ENCODE data around the gene PRM2. TPM values are rescaled to one million over a fixed set of nuclear protein-coding genes. Genes with fewer than 3 reads are reported as not detected.

Gene PRM2
- total RNA-seq, 1 experiment from 2014 or later = not detected

DNA sequence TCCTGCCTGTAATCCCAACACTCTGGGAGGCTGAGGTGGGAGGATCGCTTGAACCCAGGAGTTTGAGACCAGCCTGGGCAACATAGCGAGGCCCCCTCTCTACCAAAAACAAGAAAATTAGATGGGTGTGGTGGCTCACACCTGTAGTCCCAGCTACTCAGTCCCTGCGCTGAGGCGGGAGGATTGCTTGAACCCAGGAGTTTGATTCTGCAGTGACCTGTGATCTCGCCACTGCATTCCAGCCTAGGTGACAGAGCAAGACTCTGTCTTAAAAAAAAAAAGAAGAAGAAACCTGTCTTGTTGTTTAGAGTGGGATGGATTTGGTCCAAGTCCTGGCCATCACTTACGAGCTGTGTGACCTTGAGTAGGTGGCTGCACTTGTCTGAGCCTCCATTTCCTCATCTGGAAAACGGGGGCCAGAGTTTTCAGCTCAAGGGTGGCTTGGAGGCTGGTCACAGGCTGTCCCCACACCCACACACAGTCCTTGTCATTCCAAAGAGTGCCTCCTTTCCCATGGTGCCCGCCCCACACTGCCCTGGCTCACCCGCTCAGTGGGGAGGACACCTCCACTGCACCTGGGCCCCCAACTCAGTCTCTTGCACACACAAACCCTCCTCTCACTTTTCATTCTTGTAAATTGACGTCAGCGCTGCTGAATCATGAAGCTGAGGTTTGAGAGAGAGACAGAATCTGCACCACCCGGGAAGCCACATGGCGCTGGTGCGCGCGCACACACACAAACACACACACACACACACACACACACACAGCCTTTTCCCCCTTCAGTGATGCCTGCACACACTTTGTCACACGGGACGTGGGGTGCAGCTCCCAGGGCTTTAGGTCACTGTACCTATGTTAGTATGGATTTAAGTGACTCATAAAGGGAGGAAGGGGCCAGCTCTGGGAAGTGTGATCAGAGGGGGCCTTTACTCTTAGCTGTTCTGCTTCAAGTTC is 24.5 kb downstream of the PRM2 start:
- Histone ChIP-seq H3T11ph (ENCODE audit: low read length) (no peak overlapping the region), H2BK5ac (ENCODE audit: insufficient read length, low read length) (no peak overlapping the region), H4K8ac (replicated peaks; ENCODE audit: insufficient read length, low read depth, low read length) (no peak overlapping the region), H3K9ac (ENCODE audit: extremely low read depth, insufficient read length, low read length) (no peak overlapping the region), H2BK15ac (ENCODE audit: low read depth, low read length) (no peak overlapping the region), H3K27me3 (ENCODE audit: insufficient read depth, low read length) (no peaks in the 10 kb centered on the region), H3K14ac (ENCODE audit: insufficient read depth, low read length) (no peak overlapping the region), H3K79me2 (ENCODE audit: insufficient read depth, low read length) (peaks cover 10% of the 10 kb centered on the region; the same call in 1 of the 2 replicates), H3K56ac (ENCODE audit: insufficient read length, low read depth, low read length) (no peak overlapping the region), H2AFZ (ENCODE audit: low read length) (no peak overlapping the region), H3K23ac (ENCODE audit: insufficient read length, low read depth, low read length) (no peak overlapping the region), H3K4ac (ENCODE audit: low read depth, low read length) (no peak overlapping the region), H2BK120ac (ENCODE audit: low read depth, low read length, poor library complexity, severe bottlenecking) (no peak overlapping the region), H4K20me1 (ENCODE audit: control insufficient read depth, insufficient read depth, insufficient read length) (peaks cover 6% of the 10 kb centered on the region), H2BK20ac (ENCODE audit: low read depth, low read length, poor library complexity, severe bottlenecking) (no peak overlapping the region), H4K5ac (ENCODE audit: insufficient read length, low read depth, low read length) (no peak overlapping the region), H4K91ac (ENCODE audit: insufficient read length, low read depth, low read length) (no peak overlapping the region), H3K23me2 (ENCODE audit: insufficient read length, low read depth, low read length, poor library complexity, severe bottlenecking) (peaks cover 5% of the 10 kb centered on the region), H3K79me1 (ENCODE audit: insufficient read depth, low read depth, low read length, poor library complexity, severe bottlenecking) (no peaks in the 10 kb centered on the region), H2BK12ac (ENCODE audit: insufficient read length, low read depth, low read length) (no peak overlapping the region), H3K27ac (ENCODE audit: insufficient read length, low read depth, low read length) (no peak overlapping the region), H2AK5ac (ENCODE audit: insufficient read length, low read length) (no peak overlapping the region), H3K4me1 (ENCODE audit: insufficient read depth, low read length) (no peaks in the 10 kb centered on the region), H3K18ac (ENCODE audit: insufficient read length, low read depth, low read length) (no peak overlapping the region), H3K4me2 (ENCODE audit: insufficient read depth, insufficient read length, low read length) (peak overlapping the region; percentile 33), H3K9me3 (ENCODE audit: control insufficient read depth, low read depth, low read length) (no peaks in the 10 kb centered on the region)
- no peak overlapping the region; a peak in 1 of 5 replicates for H3K4me3 Mint-ChIP-seq
- peaks cover 18% of the 10 kb centered on the region in 2 experiments for H3K4me1 Mint-ChIP-seq
- no peaks in the 10 kb centered on the region for H3K9me3 Mint-ChIP-seq
- no peak for DNase-seq
- no peak for TF ChIP-seq CTCF (conservative IDR thresholded peaks at IDR 0.05)
- H3K36me3 Mint-ChIP-seq (ENCODE audit: insufficient read depth in 1 of 3, low read depth in 3 of 3) = peaks cover 5 to 13% (median 8%) of the 10 kb centered on the region in 3 experiments; a peak in 6 of 7 replicates
- peak overlapping the region in 1 of 3 experiments; percentile 75; a peak in 2 of 7 replicates for H3K27ac Mint-ChIP-seq
- no peaks in the 10 kb centered on the region for H3K27me3 Mint-ChIP-seq (ENCODE audit: low read depth)
- no CpG with 5 or more reads among the region's 18 CpGs for WGBS (ENCODE audit: extremely low coverage, insufficient read length, low lambda C conversion rate)

Data from H9 (cell line).